ENCODE measurements around the gene APEX1. TPM values are rescaled to one million over a fixed set of nuclear protein-coding genes. Genes with fewer than 3 reads are reported as not detected.

The APEX1 gene
- total RNA-seq, 1 experiment from 2014 or later = 324 TPM

DNA sequence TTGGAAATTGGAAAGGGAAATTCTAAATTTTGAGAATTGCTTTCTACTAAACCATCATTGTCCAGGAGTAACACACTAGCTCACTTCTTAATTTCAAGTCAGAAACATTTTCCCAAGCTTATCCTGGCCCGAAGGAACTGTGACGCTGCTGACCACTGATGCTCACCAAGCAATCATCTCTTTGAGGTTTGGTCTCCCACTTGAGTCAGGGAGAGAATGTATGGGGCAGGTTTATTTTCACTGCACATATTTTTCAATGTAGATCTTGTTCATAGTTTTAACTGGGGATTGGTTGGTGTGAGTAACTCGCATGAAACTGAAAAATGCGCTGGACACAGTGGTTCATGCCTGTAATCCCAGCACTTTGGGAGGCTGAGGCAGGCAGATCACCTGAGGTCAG, 37.5 kb downstream of the APEX1 start:
- Mint-ChIP-seq H3K27me3 (ENCODE audit: low read depth) (no peaks in the 10 kb centered on the region; the same call in 1 of the 2 replicates), H3K36me3 (peaks cover 17% of the 10 kb centered on the region), H3K9me3 (peaks cover 20% of the 10 kb centered on the region), H3K27ac (no peak overlapping the region), H3K4me3 (no peak overlapping the region), H3K4me1 (peaks cover 45% of the 10 kb centered on the region)
- DNase-seq (ENCODE audit: low spot score) = no peak
- TF ChIP-seq PREB (CRISPR knock-in tag; IDR thresholded peaks at IDR 0.05; ENCODE audit: borderline replicate concordance) (no peak), ZNF281 (CRISPR knock-in tag; IDR thresholded peaks at IDR 0.05) (no peak), ZNF671 (CRISPR knock-in tag; IDR thresholded peaks at IDR 0.05) (no peak), ZNF425 (CRISPR knock-in tag; conservative IDR thresholded peaks at IDR 0.05) (no peak), PRDM15 (CRISPR knock-in tag; IDR thresholded peaks at IDR 0.05) (no peak), JUN (CRISPR knock-in tag; IDR thresholded peaks at IDR 0.05) (no peak), GRHL2 (CRISPR knock-in tag; IDR thresholded peaks at IDR 0.05; ENCODE audit: insufficient replicate concordance, severe bottlenecking) (no peak), NR1H2 (CRISPR knock-in tag; IDR thresholded peaks at IDR 0.05) (no peak), NR2C2 (CRISPR knock-in tag; IDR thresholded peaks at IDR 0.05) (no peak), CREM (CRISPR knock-in tag; IDR thresholded peaks at IDR 0.05) (no peak), SP1 (CRISPR knock-in tag; conservative IDR thresholded peaks at IDR 0.05) (no peak), ZNF396 (CRISPR knock-in tag; IDR thresholded peaks at IDR 0.05; ENCODE audit: borderline replicate concordance) (no peak), TEAD1 (CRISPR knock-in tag; IDR thresholded peaks at IDR 0.05) (no peak), ESRRA (CRISPR knock-in tag; IDR thresholded peaks at IDR 0.05; ENCODE audit: borderline replicate concordance) (no peak), E2F4 (CRISPR knock-in tag; IDR thresholded peaks at IDR 0.05; ENCODE audit: borderline replicate concordance, low read depth) (no peak)
- TF ChIP-seq, protein P1, sequence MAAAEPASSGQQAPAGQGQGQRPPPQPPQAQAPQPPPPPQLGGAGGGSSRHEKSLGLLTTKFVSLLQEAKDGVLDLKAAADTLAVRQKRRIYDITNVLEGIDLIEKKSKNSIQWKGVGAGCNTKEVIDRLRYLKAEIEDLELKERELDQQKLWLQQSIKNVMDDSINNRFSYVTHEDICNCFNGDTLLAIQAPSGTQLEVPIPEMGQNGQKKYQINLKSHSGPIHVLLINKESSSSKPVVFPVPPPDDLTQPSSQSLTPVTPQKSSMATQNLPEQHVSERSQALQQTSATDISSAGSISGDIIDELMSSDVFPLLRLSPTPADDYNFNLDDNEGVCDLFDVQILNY (CRISPR knock-in tag; IDR thresholded peaks at IDR 0.05) = no peak
- TF ChIP-seq, protein P2, sequence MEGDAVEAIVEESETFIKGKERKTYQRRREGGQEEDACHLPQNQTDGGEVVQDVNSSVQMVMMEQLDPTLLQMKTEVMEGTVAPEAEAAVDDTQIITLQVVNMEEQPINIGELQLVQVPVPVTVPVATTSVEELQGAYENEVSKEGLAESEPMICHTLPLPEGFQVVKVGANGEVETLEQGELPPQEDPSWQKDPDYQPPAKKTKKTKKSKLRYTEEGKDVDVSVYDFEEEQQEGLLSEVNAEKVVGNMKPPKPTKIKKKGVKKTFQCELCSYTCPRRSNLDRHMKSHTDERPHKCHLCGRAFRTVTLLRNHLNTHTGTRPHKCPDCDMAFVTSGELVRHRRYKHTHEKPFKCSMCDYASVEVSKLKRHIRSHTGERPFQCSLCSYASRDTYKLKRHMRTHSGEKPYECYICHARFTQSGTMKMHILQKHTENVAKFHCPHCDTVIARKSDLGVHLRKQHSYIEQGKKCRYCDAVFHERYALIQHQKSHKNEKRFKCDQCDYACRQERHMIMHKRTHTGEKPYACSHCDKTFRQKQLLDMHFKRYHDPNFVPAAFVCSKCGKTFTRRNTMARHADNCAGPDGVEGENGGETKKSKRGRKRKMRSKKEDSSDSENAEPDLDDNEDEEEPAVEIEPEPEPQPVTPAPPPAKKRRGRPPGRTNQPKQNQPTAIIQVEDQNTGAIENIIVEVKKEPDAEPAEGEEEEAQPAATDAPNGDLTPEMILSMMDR (IDR thresholded peaks at IDR 0.05) = no peak
- TF ChIP-seq, protein P3, sequence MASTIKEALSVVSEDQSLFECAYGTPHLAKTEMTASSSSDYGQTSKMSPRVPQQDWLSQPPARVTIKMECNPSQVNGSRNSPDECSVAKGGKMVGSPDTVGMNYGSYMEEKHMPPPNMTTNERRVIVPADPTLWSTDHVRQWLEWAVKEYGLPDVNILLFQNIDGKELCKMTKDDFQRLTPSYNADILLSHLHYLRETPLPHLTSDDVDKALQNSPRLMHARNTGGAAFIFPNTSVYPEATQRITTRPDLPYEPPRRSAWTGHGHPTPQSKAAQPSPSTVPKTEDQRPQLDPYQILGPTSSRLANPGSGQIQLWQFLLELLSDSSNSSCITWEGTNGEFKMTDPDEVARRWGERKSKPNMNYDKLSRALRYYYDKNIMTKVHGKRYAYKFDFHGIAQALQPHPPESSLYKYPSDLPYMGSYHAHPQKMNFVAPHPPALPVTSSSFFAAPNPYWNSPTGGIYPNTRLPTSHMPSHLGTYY (CRISPR knock-in tag; IDR thresholded peaks at IDR 0.05) = no peak
- no peak for ATAC-seq
- CTCF ChIA-PET = no interaction called here
- POLR2A ChIA-PET = no interaction called here
